ENCODE measurements around the gene DEFB114.

Gene DEFB114

GRCh38 chr6:49934770-49935169 lies 29.2 kb downstream of the DEFB114 start:
- DNase-seq = no peak

GRCh38 chr6:49933526-49933925 lies 30.4 kb downstream of the DEFB114 start:
- DNase-seq = no peak

GRCh38 chr6:49929340-49929739 lies 34.6 kb downstream of the DEFB114 start:
- DNase-seq = no peak

- DNase-seq = no peak
These were observed 40.1 kb downstream of the DEFB114 start for GRCh38 chr6:49923826-49924225.

GRCh38 chr6:49919935-49920644 lies 43.9 kb downstream of the DEFB114 start:
- no peak for DNase-seq

- DNase-seq = no peak
These were observed 44.7 kb downstream of the DEFB114 start for GRCh38 chr6:49919261-49919660.

GRCh38 chr6:49918787-49919186 lies 45.2 kb downstream of the DEFB114 start:
- no peak for DNase-seq

GRCh38 chr6:49915035-49915434 lies 48.9 kb downstream of the DEFB114 start:
- DNase-seq = no peak

GRCh38 chr6:49913636-49914375 lies 50.2 kb downstream of the DEFB114 start:
- DNase-seq = no peak

- no peak for DNase-seq
These were observed 51.8 kb downstream of the DEFB114 start for GRCh38 chr6:49912196-49912595.

- no peak for DNase-seq
These were observed 52.7 kb downstream of the DEFB114 start for GRCh38 chr6:49911252-49911651.
